SK-N-MC (cell line): ENCODE measurements around the gene METRN.

Experiments used
- DNase-seq: peaks from one replicate; pipeline ENCODE4 v3.0.0-alpha.2; 2011; ENCODE audit warnings: low read depth, low spot score
- H3K27ac ChIP-seq: fragments of 200-600 bp; sonication (generic); 2 replicates; pipeline ENCODE4 v1.5.1; 2016; ENCODE audit warnings: mixed run types
- H3K36me3 ChIP-seq: fragments of 200-600 bp; sonication (generic); 2 replicates; pipeline ENCODE4 v1.6.1; 2017; ENCODE audit warnings: antibody characterized with exemption, low read length, mixed read lengths; ENCODE audit not compliant: insufficient read depth
- H3K4me3 ChIP-seq: fragments of 200-600 bp; sonication (generic); 2 replicates; pipeline ENCODE4 v1.5.1; 2016
- H3K9ac ChIP-seq: fragments of 200-600 bp; sonication (generic); 2 replicates; pipeline ENCODE4 v1.8.0; 2017; ENCODE audit warnings: mixed run types, mixed read lengths; ENCODE audit not compliant: insufficient read length
- H3K9me3 ChIP-seq: fragments of 200-600 bp; sonication (generic); 2 replicates; pipeline ENCODE4 v1.6.1; 2017; ENCODE audit warnings: low read depth, mild to moderate bottlenecking, antibody characterized with exemption, low read length, moderate library complexity, mixed read lengths
- EZH2 ChIP-seq: fragments of 200-600 bp; sonication (generic); IDR thresholded peaks from one replicate; pipeline ENCODE4 v1.6.1; 2017; ENCODE audit warnings: antibody characterized with exemption
- FOXP2 ChIP-seq: optimal IDR thresholded peaks from 2 replicates; pipeline ENCODE3; 2011; ENCODE audit warnings: mild to moderate bottlenecking, moderate library complexity; ENCODE audit not compliant: insufficient read depth; ENCODE audit errors: extremely low read length, control extremely low read depth
- POLR2AphosphoS5 ChIP-seq: IDR thresholded peaks from 2 replicates; pipeline ENCODE4 v1.6.1; 2012; ENCODE audit warnings: mild to moderate bottlenecking, low read depth, low read length, borderline replicate concordance

METRN gene

GRCh38 chr16:733382-734207 is 18.7 kb downstream of the METRN start:
- no peak for DNase-seq
- no peaks in the 10 kb centered on the region; the same call in 1 of the 2 replicates for H3K36me3 ChIP-seq

GRCh38 chr16:734208-734980 is 19.5 kb downstream of the METRN start:
- Histone ChIP-seq H3K36me3 (no peaks in the 10 kb centered on the region; the same call in 1 of the 2 replicates), H3K9me3 (no peaks in the 10 kb centered on the region), H3K4me3 (no peak overlapping the region), H3K9ac (no peak overlapping the region), H3K27ac (no peak overlapping the region)
- TF ChIP-seq POLR2AphosphoS5 (no peak), FOXP2 (no peak), EZH2 (no peak)
- DNase-seq = no peak

More at GRCh38 chr16:733382-734207, 18.7 kb downstream of the METRN start:
- no peak for TF ChIP-seq EZH2
- H3K4me3 ChIP-seq = no peak overlapping the region
- no peak overlapping the region for H3K9ac ChIP-seq
- no peak overlapping the region for H3K27ac ChIP-seq
- H3K9me3 ChIP-seq = no peaks in the 10 kb centered on the region

- H3K4me3 ChIP-seq = no peak overlapping the region
- DNase-seq = no peak
- no peak for TF ChIP-seq POLR2AphosphoS5
- no peak for TF ChIP-seq EZH2
- no peak for TF ChIP-seq FOXP2
- H3K36me3 ChIP-seq = no peaks in the 10 kb centered on the region; the same call in 1 of the 2 replicates
- H3K27ac ChIP-seq = no peak overlapping the region
- no peak overlapping the region for H3K9ac ChIP-seq
- H3K9me3 ChIP-seq = no peaks in the 10 kb centered on the region
Measured at GRCh38 chr16:734981-735881, 20.3 kb downstream of the METRN start.

GRCh38 chr16:735982-736453 is 21.1 kb downstream of the METRN start:
- TF ChIP-seq POLR2AphosphoS5 = no peak
- TF ChIP-seq EZH2 = no peak
- no peak for TF ChIP-seq FOXP2
- DNase-seq = no peak
- Histone ChIP-seq H3K9ac (no peak overlapping the region), H3K4me3 (no peak overlapping the region), H3K36me3 (no peaks in the 10 kb centered on the region; the same call in 1 of the 2 replicates), H3K9me3 (no peaks in the 10 kb centered on the region), H3K27ac (no peak overlapping the region)

GRCh38 chr16:736936-737481 is 22.1 kb downstream of the METRN start:
- H3K36me3 ChIP-seq = no peaks in the 10 kb centered on the region; the same call in 1 of the 2 replicates
- no peak overlapping the region for H3K9ac ChIP-seq
- TF ChIP-seq POLR2AphosphoS5 (no peak), FOXP2 (no peak), EZH2 (no peak)
- DNase-seq = no peak
- H3K9me3 ChIP-seq = no peaks in the 10 kb centered on the region
- H3K27ac ChIP-seq = no peak overlapping the region
- H3K4me3 ChIP-seq = no peak overlapping the region

GRCh38 chr16:739560-740458 is 24.9 kb downstream of the METRN start:
- TF ChIP-seq FOXP2 (no peak), POLR2AphosphoS5 (no peak)
- H3K9ac ChIP-seq = peak overlapping the region; percentile 92
- H3K4me3 ChIP-seq = peak overlapping the region; percentile 88
- no peak for DNase-seq
- no peak overlapping the region for H3K27ac ChIP-seq
- no peaks in the 10 kb centered on the region; the same call in 1 of the 2 replicates for H3K36me3 ChIP-seq
- no peaks in the 10 kb centered on the region for H3K9me3 ChIP-seq

GRCh38 chr16:740459-740763 is 25.5 kb downstream of the METRN start:
- no peak overlapping the region for H3K27ac ChIP-seq
- H3K4me3 ChIP-seq = peak overlapping the region; percentile 88
- TF ChIP-seq EZH2 (no peak), POLR2AphosphoS5 (no peak), FOXP2 (no peak)
- H3K9ac ChIP-seq = peak overlapping the region; percentile 92
- no peaks in the 10 kb centered on the region for H3K9me3 ChIP-seq
- no peak for DNase-seq
- H3K36me3 ChIP-seq = no peaks in the 10 kb centered on the region; the same call in 1 of the 2 replicates
